NCI-H2081 (cell line): ENCODE measurements around the gene MAPK14.

Experiments used
- DNase-seq, 2 experiments: peaks; one replicate each; lab custom pipeline; 2025; lab: John Stamatoyannopoulos, UW

Gene MAPK14

DNA sequence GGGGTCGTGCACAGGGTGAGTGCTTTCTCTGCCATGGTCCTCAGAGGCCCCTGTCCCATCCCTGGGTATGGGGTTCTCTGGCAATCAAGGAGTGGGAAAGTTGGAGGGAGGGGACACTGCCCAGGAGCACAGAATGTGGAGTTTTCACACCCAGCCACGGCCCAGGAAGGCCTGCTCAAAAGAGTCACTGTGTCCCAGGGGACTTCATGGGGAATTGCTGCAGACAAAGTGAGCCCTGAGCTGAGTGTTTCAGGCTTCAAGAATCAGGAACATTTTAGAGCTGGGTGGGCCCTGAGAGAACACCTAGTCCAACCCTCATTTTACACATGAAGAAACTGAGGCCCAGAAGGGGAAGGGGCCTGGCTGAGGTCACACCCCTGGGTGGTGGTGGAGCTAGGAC, 108.4 kb downstream of the MAPK14 start:
- no peak for DNase-seq

DNA sequence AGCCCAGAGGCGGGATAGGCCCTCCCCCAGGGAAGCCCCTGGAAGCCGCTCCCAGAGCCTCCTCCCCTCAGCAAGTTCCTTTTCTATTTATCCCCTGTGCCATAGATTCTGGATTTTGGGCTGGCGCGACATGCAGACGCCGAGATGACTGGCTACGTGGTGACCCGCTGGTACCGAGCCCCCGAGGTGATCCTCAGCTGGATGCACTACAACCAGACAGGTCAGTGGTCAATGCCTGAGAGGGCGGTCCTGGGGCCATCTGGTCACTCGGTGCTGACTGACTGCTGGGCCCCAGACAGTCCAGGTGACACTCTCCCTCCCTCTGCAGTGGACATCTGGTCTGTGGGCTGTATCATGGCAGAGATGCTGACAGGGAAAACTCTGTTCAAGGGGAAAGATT, 108.9 kb downstream of the MAPK14 start:
- DNase-seq = no peak

DNA sequence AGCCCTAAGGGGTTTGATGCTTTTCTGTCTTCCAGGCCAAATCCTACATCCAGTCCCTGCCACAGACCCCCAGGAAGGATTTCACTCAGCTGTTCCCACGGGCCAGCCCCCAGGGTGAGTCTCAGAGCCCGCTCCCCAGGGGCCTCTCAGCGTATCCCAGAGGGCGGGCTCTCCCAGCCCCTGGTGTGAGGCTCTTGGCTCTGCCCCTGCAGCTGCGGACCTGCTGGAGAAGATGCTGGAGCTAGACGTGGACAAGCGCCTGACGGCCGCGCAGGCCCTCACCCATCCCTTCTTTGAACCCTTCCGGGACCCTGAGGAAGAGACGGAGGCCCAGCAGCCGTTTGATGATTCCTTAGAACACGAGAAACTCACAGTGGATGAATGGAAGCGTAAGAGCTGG, 111.1 kb downstream of the MAPK14 start:
- DNase-seq = no peak

DNA sequence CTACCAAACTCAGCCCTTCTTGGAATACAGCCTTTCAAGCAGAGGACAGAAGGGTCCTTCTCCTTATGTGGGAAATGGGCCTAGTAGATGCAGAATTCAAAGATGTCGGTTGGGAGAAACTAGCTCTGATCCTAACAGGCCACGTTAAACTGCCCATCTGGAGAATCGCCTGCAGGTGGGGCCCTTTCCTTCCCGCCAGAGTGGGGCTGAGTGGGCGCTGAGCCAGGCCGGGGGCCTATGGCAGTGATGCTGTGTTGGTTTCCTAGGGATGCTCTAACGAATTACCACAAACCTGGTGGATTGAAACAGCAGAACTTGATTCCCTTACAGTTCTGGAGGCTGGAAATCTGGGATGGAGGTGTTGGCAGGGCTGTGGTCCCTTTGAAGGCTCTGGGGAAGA, 111.8 kb downstream of the MAPK14 start:
- DNase-seq = no peak

DNA sequence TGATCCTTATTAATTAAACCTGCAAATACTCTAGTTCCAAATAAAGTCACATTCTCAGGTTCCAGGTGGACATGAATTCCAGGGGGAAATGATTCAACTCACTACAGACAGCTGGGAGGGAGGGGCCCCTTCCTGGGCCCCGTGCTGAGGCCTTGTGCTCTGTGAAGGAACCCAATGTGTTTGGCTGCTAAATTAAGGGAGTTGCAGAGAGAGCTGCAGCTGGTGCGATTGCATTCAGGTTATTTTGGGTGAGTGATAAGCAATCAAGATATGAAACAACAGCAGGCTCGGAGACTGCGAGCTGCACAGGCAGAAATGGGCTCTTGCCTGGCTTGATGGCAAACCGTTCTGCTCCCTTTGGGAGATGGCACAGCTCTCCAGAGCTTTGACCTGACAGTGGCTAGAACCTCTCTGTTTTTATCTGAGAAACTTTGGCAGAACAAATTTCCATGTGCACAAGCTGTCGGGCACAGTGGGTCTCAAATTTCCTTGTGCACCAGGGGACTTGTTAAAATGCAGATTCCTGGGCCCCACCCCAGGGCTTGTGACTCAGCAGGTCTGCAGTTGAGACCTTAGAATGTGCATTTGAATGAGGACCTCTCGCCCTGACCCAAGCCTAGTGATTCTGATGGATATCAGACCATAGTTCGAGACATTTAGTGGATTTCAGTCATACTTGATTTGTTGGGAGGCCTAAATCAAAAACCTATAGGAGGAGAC, 112.5 kb downstream of the MAPK14 start:
- no peak for DNase-seq

DNA sequence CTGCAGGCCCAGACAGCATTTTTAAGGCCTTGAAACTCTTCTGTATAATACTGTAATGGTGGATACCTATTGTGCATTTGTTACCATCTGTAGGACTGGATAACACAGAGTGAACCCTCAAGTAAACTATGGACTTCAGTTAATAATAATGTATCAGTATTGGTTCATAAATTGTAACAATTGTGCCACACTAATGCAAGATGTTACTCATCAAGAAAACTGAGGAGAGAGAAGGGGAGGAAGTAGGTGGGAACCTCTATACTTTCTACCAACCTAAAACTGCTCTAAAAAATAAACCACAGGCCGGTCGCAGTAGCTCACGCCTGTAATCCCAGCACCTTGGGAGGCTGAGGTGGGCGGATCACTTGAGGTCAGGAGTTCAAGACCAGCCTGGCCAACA, 113.5 kb downstream of the MAPK14 start:
- no peak for DNase-seq

DNA sequence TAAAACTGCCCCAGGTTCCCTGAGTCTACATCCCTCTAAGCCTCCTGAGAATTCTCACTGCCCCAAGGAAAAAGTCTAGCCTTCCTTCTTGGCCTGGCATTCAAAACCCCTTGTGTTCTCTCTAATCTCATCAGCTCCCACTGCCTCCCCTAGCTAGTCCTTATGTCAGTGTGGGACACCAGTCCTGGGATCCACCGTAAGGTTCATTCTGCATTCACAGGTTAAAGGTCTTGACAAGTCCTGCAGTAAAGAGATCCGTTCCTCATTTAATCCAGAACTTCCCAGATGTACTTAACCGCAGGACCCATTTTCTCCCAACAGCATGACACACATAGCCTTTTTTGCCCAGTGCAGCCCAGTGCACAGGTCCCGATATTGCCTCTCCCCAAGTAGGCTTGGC, 114.4 kb downstream of the MAPK14 start:
- DNase-seq = no peak

DNA sequence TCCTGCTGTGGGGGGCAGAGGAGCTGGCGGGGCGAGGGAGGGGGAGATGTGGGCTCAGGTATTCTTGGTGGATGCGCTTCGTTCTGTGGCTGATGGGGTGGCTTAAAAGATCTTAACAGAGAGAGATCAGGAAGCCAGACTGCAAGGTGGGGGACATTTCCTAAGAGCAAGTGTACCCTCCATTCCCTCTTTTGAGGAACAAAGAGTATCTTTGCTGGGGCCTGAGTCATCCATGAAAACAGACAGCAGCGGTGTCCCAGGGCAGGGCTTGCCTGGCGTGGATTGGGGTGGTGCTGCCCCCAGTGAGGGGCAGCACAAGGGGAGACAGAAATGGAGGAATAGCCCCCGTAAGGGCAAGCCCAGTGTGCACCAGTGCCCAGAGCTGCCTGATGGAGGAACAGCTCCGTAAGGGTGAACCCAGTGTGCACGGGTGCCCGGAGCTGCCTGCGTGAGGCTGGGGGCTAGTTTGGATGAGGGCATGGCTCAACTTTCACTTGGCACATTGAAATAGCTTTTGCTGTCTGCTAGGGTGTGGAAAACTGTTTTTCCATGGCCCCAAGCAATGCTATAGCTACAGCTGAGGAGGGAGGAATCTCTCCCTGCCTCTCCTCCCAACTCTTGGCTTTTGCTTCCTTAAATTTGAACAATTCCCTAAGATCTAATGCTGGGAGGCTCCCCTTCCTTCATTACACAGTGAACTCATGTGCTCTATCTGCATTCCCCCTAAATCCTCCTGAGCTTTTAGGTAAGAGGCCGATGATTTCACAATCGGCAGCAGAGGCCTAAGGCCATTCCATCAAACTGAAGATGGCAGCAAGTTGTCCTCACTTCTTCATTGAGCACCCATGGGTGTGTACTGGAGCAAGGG, 115.6 kb downstream of the MAPK14 start:
- no peak for DNase-seq

DNA sequence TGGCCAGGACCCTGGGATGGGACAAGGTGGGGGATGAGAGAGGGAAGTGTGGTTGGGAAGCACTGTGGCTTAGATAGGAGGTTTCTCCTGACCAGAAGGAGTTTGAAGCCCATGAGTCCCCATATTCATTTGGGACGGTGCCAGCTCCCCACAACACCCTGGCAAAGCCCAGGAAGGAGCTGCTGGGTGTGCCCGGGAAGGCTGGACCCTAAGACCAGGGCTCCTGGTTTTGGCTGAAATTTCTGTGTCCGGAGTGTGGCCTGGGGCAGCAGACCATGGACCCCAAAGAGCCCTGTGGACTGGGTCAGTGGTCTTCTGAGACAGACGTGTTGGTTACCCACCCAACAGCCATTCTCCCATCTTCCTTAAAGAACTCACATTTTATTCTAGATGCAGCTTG, 117.9 kb downstream of the MAPK14 start:
- DNase-seq = no peak

DNA sequence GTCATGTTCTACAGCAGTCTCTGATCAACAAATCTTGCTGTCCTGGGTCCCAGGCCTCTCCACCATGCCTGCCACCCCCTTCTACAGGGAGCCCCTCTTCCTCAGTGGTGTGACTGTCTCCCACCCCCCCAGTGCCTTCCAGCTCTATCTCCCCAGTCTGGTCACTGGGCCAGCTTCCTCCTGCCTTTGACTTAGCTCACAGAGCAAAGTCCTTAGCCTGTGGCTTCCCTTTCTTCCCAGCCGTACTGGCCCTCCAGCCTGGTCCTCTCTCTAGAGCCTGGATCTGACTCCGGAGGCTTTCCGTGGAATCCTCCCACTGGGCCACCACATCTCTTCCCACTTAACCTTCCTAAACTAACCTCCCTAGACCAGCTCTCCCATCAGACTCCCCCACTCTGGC, 119.7 kb downstream of the MAPK14 start:
- DNase-seq = no peak

DNA sequence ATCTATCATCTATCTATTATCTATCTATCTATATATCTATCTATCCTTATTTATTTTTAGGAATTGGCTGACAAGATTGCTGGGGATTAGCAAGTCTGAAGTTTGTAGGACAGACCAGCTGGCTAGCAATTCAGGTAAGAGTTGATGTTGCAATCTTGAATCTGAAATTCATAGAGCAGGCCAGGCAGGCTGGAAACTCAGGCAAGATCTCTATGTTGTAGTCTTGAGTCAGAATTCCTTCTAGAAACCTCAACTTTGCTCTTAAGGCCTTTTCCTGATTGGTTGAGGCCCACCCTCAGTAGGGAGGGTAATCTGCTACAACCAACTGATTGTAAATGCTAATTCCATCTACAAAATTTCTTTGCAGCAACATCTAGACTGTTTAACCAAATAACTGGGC, 121.9 kb downstream of the MAPK14 start:
- DNase-seq = no peak

DNA sequence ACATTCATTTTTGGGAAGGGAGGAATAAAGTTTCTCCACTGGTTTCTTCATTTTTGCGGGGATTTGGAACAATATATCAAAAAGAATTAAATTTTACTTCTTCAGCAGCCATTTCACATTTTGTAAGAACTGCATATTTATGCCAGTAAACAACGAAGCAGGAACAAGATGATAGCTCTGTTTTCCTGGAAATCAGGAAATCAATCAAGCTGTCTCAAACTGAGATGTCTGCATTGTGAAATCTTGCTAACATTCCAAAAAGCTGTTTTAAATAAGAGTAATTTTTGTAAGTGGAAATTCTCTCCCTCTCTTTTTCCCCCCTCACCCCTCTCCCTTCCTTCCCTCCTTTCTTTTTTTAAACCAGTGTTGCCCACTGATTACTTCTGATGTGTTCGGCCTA, 122.7 kb downstream of the MAPK14 start:
- DNase-seq = no peak

DNA sequence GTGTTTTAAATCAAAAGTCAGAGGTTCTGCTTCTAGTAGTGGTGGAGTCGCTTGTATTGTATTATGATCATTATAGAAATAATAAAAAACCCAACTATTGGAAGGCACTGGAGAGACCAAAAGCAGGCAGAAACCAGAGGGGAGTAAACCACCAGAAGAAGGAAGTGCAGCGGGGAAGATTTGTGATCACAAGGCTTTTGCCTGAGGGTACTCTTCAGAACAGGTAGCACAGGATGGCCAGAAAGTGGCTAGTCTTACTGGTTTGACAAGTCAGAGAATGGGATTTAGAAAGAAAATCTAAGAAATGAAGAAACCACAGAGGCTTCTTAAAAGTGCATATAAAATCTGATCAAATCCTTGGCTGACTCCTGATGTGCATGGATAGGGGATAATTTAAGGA, 126.7 kb downstream of the MAPK14 start:
- DNase-seq = no peak

DNA sequence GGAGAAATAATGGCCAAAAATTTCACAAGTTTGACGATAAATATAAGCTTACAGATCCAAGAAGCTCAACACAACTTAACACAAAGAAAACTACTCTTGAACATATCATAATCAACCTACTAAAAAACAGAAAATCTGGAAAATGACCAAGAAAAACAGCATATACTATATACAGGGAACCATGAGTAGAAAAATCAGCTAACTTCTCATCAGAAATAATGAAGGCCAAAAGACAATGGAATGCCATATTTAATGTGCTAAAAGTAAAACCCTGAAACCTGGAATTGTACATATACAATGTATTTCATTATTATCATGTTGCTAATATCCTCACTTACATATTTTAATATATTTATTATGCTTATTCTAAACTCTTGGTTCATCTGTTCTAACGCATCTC, 128.1 kb downstream of the MAPK14 start:
- DNase-seq = no peak

DNA sequence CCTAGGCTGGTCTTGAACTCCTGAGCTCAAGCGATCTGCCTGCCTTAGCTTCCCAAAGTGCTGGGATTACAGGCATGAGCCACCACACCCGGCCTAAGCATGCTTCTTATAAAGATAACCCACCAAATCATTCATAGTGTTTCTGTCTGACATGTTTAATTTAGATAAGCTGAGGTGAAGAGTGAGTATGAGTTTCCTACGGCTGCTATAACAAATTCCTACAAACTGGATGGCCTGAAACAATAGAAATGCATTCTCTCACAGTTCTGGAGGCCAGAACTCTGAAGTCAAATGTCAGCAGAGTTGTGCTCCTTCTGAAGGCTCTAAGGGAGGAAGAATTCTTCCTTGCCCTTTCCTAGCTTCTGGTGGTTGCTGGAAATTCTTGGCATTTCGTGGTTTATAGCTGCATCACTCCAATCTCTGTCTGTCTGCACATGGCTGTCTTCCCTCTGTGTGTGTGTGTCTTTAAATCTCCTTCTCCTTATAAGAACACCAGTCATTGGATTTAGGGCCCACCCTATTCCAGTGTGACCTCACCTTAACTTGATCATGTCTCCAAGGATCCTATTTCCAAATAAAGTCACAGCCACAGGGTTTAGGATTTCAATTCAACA, 132.6 kb downstream of the MAPK14 start:
- DNase-seq = no peak
